Measurements from ENCODE around the gene SPATA12. TPM values are rescaled to one million over a fixed set of nuclear protein-coding genes. Genes with fewer than 3 reads are reported as not detected.

Gene SPATA12
- total RNA-seq, 1 experiment from 2014 or later: 0.22 TPM

GRCh38 chr3:57063032-57063431, 2.6 kb downstream of the SPATA12 start:
- H4K5ac ChIP-seq (ENCODE audit: insufficient read length, low read depth, low read length): no peak overlapping the region
- no peak for TF ChIP-seq CTCF (conservative IDR thresholded peaks at IDR 0.05)
- no peak overlapping the region for H3K4ac ChIP-seq (ENCODE audit: low read depth, low read length)
- peaks cover 29 to 31% of the 10 kb centered on the region in 2 experiments for H3K4me1 Mint-ChIP-seq
- H3K36me3 Mint-ChIP-seq (ENCODE audit: insufficient read depth in 1 of 3, low read depth in 3 of 3): no peaks in the 10 kb centered on the region; a peak in 1 of 7 replicates
- H2BK5ac ChIP-seq (ENCODE audit: insufficient read length, low read length): no peak overlapping the region
- peaks cover 3% of the 10 kb centered on the region; the same call in 1 of the 2 replicates for H3K4me1 ChIP-seq (ENCODE audit: insufficient read depth, low read length)
- no peak overlapping the region for H3K18ac ChIP-seq (ENCODE audit: insufficient read length, low read depth, low read length)
- no peak overlapping the region for H2BK12ac ChIP-seq (ENCODE audit: insufficient read length, low read depth, low read length)
- no peak overlapping the region for H4K91ac ChIP-seq (ENCODE audit: insufficient read length, low read depth, low read length)
- no peak overlapping the region for H2BK120ac ChIP-seq (ENCODE audit: low read depth, low read length, poor library complexity, severe bottlenecking)
- no peak overlapping the region for H3K9ac ChIP-seq (ENCODE audit: extremely low read depth, insufficient read length, low read length)
- no peaks in the 10 kb centered on the region for H3K27me3 ChIP-seq (ENCODE audit: insufficient read depth, low read length)
- H3K79me1 ChIP-seq (ENCODE audit: insufficient read depth, low read depth, low read length, poor library complexity, severe bottlenecking): no peaks in the 10 kb centered on the region
- no peak overlapping the region for H3K4me2 ChIP-seq (ENCODE audit: insufficient read depth, insufficient read length, low read length)
- H2BK15ac ChIP-seq (ENCODE audit: low read depth, low read length): no peak overlapping the region
- no peaks in the 10 kb centered on the region for H3K27me3 Mint-ChIP-seq (ENCODE audit: low read depth)
- DNase-seq: no peak
- H2BK20ac ChIP-seq (ENCODE audit: low read depth, low read length, poor library complexity, severe bottlenecking): no peak overlapping the region
- peak overlapping the region in 2 of 3 experiments; percentile 4 to 71; a peak in 4 of 7 replicates for H3K27ac Mint-ChIP-seq
- H4K8ac ChIP-seq (replicated peaks; ENCODE audit: insufficient read length, low read depth, low read length): no peak overlapping the region
- H3K27ac ChIP-seq (ENCODE audit: insufficient read length, low read depth, low read length): no peak overlapping the region
- no peak overlapping the region for H3K23ac ChIP-seq (ENCODE audit: insufficient read length, low read depth, low read length)
- H2AFZ ChIP-seq (ENCODE audit: low read length): no peak overlapping the region
- no peak overlapping the region for H2AK5ac ChIP-seq (ENCODE audit: insufficient read length, low read length)
- no peaks in the 10 kb centered on the region for H3K9me3 Mint-ChIP-seq
- H3K56ac ChIP-seq (ENCODE audit: insufficient read length, low read depth, low read length): no peak overlapping the region
- H3K14ac ChIP-seq (ENCODE audit: insufficient read depth, low read length): no peak overlapping the region
- no peaks in the 10 kb centered on the region for H3K9me3 ChIP-seq (ENCODE audit: control insufficient read depth, low read depth, low read length)
- no peak overlapping the region for H3T11ph ChIP-seq (ENCODE audit: low read length)
- H3K23me2 ChIP-seq (ENCODE audit: insufficient read length, low read depth, low read length, poor library complexity, severe bottlenecking): no peaks in the 10 kb centered on the region
- no peaks in the 10 kb centered on the region for H3K79me2 ChIP-seq (ENCODE audit: insufficient read depth, low read length)
- no CpG with 5 or more reads among the region's 5 CpGs for WGBS (ENCODE audit: extremely low coverage, insufficient read length, low lambda C conversion rate)
- no peaks in the 10 kb centered on the region for H4K20me1 ChIP-seq (ENCODE audit: control insufficient read depth, insufficient read depth, insufficient read length)
- H3K4me3 Mint-ChIP-seq: no peak overlapping the region
